T47D (cell line): ENCODE measurements around the gene AGAP1.

Experiments
- DNase-seq, 2 experiments: peaks; one replicate each; pipeline versions ENCODE4 v3.0.0 to v3.0.0-alpha.2; 2011 to 2012; ENCODE audit warnings: low read depth in 1 of 2, low spot score in 1 of 2
- JUND ChIP-seq: IDR thresholded peaks from 2 replicates; pipeline ENCODE4 v1.6.1; 2012; ENCODE audit warnings: low read depth
- in situ Hi-C: cut with HindIII; loops from 2 replicates; pipeline ENCODE4 v1.10.0; 2016; ENCODE audit warnings: low sequenced_read_pairs, low pct_unique_long_range_greater_than_20kb

Gene AGAP1

GRCh38 chr2:235636546-235636945 is 142.7 kb downstream of the AGAP1 start:
- no peak for TF ChIP-seq JUND
- no peak for DNase-seq
- in situ Hi-C loops: no loop called here

GRCh38 chr2:235637896-235638295 is 144.1 kb downstream of the AGAP1 start:
- in situ Hi-C loops: no loop called here
- DNase-seq: no peak
- TF ChIP-seq JUND: no peak

GRCh38 chr2:235638541-235639427 is 144.9 kb downstream of the AGAP1 start:
- no peak for TF ChIP-seq JUND
- DNase-seq: no peak
- in situ Hi-C loops: no loop called here

- in situ Hi-C loops: no loop called here
- no peak for TF ChIP-seq JUND
- no peak for DNase-seq
These were observed 145.6 kb downstream of the AGAP1 start for GRCh38 chr2:235639428-235639773.

GRCh38 chr2:235639885-235640284 is 146.0 kb downstream of the AGAP1 start:
- DNase-seq: no peak
- TF ChIP-seq JUND: no peak
- in situ Hi-C loops: no loop called here

DNA sequence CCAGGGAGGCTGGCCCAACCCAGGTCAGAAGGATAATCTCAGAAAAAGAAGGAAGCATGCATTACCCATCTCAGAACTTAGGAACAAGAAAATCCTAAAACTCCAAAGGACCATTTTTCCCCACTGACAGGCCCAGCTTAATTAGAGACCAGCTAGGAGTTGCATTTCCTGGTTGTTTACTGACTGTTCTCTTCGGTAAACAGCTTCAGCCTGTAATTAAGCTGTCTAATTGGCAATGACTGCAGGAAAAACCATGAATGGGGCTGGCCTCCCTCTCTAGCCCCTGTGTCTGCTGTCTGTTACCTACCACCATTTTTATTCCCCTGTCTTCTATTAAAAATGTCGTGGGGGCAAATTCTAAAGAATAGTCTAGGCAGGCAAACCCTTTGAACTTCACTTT is 146.5 kb downstream of the AGAP1 start:
- in situ Hi-C loops: no loop called here
- no peak for DNase-seq
- TF ChIP-seq JUND: no peak

DNA sequence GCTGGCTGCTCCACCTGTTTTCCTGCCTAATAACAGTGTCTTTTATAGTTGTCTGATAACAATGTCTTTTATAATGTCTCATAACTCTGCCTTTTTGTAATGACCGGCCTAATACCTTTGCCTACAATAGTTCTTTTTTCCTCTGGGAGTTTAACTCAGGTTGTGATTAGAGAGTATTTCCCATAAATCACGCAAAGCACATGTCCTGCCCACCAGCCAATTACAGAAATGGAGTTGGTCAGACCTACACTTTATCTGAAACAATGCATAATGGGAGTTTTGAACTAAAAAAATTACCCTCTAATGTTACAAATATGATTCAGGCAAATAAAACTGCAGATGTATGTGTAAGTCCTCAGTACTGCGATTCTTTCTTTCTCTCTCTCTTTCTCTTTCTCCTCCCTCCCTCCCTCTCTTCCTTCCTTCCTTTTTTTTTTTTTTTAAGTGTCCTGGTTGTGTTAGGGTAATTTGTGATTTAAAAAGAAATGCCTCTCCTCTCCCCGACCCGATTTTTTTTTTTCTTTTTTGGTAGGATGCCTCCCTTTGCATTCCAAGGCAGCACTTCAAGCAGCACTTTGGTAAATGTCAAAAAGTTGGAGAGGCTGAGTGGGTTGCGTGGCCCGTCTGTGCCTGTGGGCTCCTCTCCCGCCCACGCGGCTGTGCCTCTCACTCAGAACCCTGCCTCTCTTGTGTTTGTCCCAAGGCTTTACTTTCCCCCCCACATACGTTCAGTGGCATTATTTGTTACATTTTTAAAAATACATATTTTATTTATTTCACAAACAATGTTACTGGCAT is 147.3 kb downstream of the AGAP1 start:
- no peak for DNase-seq
- no peak for TF ChIP-seq JUND
- in situ Hi-C loops: no loop called here

- TF ChIP-seq JUND: no peak
- in situ Hi-C loops: no loop called here
- no peak for DNase-seq
These were observed 148.1 kb downstream of the AGAP1 start for GRCh38 chr2:235641956-235642355.

- no peak for DNase-seq
- no peak for TF ChIP-seq JUND
- in situ Hi-C loops: no loop called here
These were observed 148.7 kb downstream of the AGAP1 start for GRCh38 chr2:235642446-235643098.

GRCh38 chr2:235643680-235644511 is 150.1 kb downstream of the AGAP1 start:
- TF ChIP-seq JUND: no peak
- no peak for DNase-seq
- in situ Hi-C loops: no loop called here

DNA sequence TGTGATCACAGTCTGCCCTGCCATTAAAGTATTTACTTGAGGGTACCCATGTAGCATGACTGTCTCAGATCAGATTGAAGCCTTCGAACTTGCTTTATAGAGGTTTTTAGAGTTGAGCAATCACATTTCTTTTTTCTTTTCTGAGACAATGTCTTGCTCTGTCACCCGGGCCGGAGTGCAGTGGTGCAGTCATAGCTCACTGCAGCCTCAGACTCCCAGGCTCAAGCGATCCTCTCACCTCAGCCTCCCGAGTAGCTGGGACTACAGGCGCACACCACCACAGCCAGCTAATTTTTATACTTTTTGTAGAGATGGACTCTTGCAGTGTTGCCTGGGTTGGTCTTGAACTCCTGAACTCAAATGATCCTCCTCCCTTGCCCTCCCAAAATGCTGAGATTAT is 153.4 kb downstream of the AGAP1 start:
- in situ Hi-C loops: no loop called here
- TF ChIP-seq JUND: no peak
- no peak for DNase-seq

- no peak for DNase-seq
- no peak for TF ChIP-seq JUND
- in situ Hi-C loops: no loop called here
These were observed 154.0 kb downstream of the AGAP1 start for GRCh38 chr2:235647877-235648276.
